NCI-H2227 (cell line): Measurements from ENCODE around the gene ZNHIT1.

ENCODE experiments used
- DNase-seq: peaks from one replicate; lab custom pipeline; 2025; ENCODE audit not compliant: unreplicated experiment; lab: John Stamatoyannopoulos, UW

Gene ZNHIT1

DNA sequence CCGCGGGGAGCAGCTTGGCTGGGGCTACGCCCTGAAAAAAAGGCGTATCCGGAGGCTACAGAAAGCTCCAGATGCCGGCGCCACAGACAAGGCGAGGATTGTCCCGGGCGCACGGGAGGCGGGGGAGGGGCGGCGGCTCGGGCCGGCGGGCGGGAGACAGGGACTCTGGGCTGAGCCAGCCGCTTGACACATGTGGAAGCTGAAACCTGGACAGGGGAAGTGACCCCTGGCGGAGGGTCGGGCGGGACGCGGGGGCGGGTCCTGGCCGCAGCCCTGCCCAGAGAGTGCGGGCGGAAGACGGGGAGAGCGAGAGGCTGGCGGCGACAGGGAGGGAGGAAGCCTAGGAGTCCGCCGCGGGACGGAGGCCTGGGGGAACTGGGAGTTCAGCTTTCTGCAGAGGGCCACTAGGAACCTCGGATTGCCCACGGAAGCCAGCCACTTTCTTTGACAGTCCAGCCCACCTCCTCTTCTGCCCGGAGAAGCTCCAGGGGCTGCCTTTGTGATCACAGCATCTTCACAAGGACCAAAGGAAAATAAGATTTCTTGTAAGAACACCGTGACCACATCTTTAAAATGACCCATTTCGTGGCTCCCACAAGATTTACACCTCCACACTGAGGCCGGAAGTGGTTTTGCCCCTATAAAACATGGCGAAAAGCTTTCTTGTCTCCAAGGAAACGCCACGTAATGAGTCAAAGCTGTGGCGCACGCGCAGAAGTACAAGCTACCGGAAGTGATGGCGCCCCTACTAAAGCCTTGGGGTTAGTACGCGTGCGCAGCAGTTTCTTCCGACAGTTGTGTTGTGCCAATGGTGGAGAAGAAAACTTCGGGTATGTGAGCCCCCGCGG is at the start of gene ZNHIT1, which contains the start of gene PLOD3:
Gene ZNHIT1, plus strand, starts transcription at position 778 of the 848 bp plus-strand sequence. Its CDS starts 31 bp downstream, at position 809.
Gene PLOD3, minus strand, starts transcription at position 194 of the 848 bp plus-strand sequence. CDS start 307 bp downstream, outside the sequence.
- peak; percentile 100 for DNase-seq

GRCh38 chr7:101168412-101169049 is 49.4 kb upstream of the ZNHIT1 start:
- no peak for DNase-seq

- no peak for DNase-seq
Measured at GRCh38 chr7:101169110-101169837, 48.7 kb upstream of the ZNHIT1 start.

- DNase-seq, result peak; percentile 93
Measured at GRCh38 chr7:101169838-101170551, 48.0 kb upstream of the ZNHIT1 start.

DNA sequence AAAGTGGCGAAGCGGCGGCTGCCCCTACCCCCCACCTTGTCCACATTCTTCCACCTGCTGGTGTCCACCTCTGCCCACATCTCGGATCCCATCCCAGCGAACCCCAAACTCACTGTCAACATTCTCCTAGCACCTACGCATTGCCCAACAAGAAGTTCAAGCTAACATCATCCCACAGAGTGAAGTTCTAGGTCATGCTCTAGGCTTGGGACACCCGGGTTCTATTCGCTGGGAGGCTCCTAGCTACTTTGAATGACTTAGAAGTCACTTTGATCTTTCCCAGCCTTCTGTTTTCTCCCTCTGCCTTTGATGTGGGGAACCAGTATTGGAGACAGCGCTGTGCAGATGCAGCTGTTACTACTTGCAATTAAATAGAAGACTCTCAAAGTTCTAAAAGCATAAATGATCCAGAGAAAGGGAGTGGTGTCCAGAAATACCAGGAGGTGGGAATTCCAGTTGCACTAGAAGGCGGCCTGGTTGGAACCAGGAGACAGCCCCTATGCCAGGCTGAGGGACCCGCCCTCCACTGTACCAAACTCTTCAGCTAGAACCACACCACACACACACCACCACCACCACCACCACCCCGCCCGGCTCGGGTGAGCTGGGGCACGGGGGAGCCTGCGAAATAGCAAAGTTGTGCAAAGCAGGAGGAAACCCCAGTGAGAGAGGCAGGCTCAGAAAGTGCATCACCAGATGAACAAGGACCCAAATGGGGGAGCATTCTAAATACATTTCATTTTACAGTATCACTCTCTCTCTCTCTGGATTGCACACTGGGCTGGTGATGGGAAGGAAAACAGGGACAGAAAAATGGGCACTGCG is 47.1 kb upstream of the ZNHIT1 start:
- no peak for DNase-seq

DNA sequence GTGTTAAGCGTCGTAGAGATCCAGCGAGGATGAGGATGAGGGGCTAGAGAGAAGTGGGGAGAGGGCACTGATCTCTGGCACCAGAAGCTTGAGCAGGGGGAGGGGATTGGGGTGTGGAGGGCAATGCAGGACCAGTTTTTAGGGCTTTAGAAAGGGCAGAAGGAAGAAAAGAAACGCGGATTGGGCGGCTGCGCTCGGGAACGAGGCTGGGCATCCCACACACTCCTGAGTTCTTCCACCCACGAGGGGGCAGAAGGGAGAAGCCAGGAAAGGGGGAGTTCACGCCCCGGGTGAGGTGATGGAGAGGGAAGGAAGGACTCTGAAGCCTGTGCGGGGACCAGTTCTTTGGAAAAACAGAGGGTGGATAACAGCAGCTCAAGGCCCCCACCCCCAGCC is 46.5 kb upstream of the ZNHIT1 start:
- no peak for DNase-seq

DNA sequence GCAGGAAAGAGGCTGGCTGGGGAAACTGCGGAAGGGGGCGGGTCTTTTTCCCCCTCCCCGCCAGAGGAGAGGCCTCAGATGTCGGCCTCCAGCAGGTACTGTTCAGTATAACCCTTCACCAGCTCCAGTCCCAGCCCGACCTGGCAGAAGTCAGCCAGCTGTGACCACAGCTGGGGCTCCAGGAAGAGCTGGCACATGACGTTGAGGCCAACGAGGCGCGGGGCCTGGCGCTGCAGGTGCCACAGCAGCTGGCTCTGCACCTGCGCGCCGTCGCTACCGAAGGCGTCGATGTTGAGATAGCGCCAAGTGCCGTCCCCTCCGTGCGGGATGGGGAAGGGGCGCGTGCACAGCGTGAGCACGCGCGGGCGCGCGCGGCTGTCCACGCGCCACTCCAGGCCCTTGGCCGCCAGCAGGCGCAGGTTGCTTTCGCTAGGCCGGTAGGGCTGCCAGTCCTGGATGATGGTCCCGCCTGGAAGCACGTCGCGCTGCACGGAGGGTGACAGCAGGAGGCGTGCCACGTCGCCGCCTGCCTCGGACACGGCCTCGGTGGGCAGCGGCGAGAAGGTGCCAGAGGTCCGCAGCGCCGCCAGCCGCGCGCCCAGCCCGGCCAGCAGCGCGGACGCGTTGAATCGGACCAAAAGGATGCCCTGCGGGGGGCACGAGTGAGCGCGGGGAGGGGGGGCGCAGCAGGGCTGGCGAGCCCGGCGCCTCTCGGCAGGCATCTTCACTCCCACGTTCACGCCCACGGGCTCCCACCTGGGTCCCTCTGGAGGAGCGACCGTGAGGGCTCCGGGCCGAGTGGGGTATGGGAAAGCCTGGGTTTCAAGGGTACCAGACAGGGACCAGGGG is 45.7 kb upstream of the ZNHIT1 start:
- no peak for DNase-seq

GRCh38 chr7:101172854-101173751 is 44.9 kb upstream of the ZNHIT1 start:
- no peak for DNase-seq

- DNase-seq, result no peak
Measured at GRCh38 chr7:101173752-101174244, 44.2 kb upstream of the ZNHIT1 start.

DNA sequence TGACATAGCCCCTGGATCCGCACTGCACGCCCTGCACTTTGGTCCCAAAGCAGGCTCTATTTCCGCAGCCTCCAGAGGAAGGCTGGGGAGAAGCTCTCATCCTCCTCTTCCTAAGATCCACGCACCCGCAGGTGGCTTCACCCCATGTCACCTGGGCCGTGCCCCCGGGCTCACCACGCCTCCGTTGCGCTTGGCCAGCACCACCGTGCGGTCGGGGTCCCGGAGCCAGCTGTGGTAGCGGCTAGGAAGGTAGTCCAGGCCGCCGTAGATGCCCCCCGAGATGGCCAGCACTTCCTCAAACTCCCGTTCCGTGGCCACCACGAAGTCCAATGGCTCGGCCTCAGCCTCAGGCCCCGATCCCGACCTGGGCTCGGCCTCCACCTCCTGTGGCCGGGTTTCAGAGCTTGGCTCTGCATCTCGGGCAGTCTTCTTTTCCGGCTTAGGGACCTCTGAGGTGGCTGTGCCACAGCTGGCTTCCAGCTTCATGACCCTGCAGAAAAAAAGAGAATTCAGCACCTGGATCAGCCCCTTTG is 43.6 kb upstream of the ZNHIT1 start:
- no peak for DNase-seq

DNA sequence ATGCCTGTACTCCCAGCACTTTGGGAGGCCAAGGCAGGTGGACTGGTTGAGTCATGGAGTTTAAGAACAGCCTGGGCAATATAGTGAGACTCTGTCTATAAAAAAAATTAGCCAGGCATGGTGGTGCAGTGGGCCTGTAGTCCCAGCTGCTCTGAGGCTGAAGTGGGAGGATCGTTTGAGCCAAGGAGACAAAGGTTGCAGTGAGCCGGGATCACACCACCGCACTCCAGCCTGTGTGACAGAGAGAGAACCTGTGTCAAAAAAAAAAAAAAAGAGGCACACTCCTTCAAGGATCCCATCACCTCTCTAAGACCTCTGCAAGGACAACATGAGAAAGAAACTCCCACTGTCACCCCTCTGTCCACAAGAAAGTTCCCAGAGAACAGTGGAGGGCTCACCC is 42.3 kb upstream of the ZNHIT1 start:
- DNase-seq, result no peak

GRCh38 chr7:101177644-101178043 is 40.3 kb upstream of the ZNHIT1 start:
- no peak for DNase-seq

GRCh38 chr7:101179117-101179516 is 38.8 kb upstream of the ZNHIT1 start:
- peak; percentile 68 for DNase-seq

DNA sequence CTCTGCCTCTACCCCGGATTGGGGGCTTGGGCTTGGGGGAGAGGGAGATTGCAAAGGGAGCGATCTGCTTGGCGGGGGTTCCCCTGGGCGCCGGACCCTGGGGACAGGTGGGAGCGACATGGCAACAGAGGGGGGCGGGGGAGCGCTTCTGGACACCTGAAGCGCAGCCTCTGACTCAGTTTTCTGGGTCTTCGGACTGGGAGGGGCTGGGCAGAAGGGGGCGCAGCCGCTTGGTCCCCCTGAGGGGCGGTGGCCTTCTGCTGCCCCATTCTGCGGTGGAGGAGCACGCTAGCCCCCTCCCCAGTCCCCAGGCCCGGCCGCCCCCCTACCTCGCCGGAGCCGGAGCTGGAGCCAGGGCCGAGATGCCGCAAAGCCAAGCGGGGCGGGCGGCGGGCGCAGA is 38.3 kb upstream of the ZNHIT1 start:
- no peak for DNase-seq

- DNase-seq, result peak; percentile 62
Measured at GRCh38 chr7:101180130-101180755, 37.7 kb upstream of the ZNHIT1 start, which contains the start of gene NAT16. NAT16 (minus strand) TSS chr7:101180293; CDS start chr7:101174807, 5,486 bp downstream.

DNA sequence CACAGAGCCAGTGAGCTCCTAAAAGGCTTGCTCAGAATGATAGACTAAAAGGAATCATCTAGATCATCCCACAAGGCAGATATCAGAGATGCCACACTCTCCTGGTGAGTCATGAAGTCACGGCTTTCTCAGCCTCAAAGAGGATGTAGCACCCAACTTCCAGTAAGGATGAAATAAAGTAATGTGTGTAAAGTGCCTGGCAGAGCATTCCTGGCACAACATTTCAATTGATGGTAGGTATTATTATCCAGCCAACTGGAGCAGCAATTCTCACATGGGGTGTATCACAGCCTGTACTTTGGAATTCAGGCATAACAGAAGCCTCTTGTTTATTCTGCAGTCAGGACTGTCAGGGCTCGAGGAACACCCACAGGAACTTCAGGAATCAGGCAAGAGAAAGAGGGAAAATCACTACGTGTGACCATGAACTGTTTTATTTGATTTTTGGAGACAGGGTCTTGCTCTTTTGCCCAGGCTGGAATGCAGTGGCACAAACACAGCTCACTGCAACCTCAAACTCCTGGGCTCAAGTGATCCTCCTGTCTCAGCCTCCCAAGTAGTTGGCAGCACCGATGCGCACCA is 32.6 kb upstream of the ZNHIT1 start:
- DNase-seq, result no peak

GRCh38 chr7:101186194-101186593 is 31.8 kb upstream of the ZNHIT1 start:
- no peak for DNase-seq
